Naive thymus-derived CD8-positive, alpha-beta T cell (primary cell): ENCODE measurements around the gene MED12. TPM values are rescaled to one million over a fixed set of nuclear protein-coding genes. Genes with fewer than 3 reads are reported as not detected.

Source experiments
- ATAC-seq, 2 donors: fragments of 150-1000 bp; cut with Tn5 transposase in 1 of 2; sonication (Bioruptor Pico), chemical (Tn5 transposase) in 1 of 2; 1 replicate in 1 of 2; 2 replicates in 1 of 2; pipeline ENCODE4 v1.10.0; 2021; ENCODE audit warnings: mild to moderate bottlenecking in 2 of 2, moderate library complexity in 2 of 2
- POLR2A ChIA-PET: fragments of 350-600 bp; sonication (Branson Sonifier 250); formaldehyde crosslinking; loops from one replicate; lab custom pipeline; 2021; ENCODE audit warnings: antibody characterized with exemption; lab: Charles Lee
- DNase-seq, 10 donors: peaks; one replicate each; pipeline versions ENCODE4 v3.0.0 to v3.0.0-alpha.2; 2020 to 2022
- H3K27ac Mint-ChIP-seq, 10 donors: one replicate each; pipeline ENCODE4 v1.8.0; 2020 to 2022; ENCODE audit warnings: mild to moderate bottlenecking in 10 of 10, mixed read lengths in 10 of 10, moderate library complexity in 4 of 10, inconsistent platforms in 1 of 10
- H3K27me3 Mint-ChIP-seq, 5 donors: one replicate each; pipeline ENCODE4 v1.8.0; 2021 to 2022; ENCODE audit warnings: mixed read lengths in 5 of 5
- H3K36me3 Mint-ChIP-seq, 3 donors: one replicate each; pipeline ENCODE4 v1.8.0; 2020 to 2022; ENCODE audit warnings: mixed read lengths in 3 of 3, mild to moderate bottlenecking in 2 of 3, inconsistent platforms in 1 of 3
- H3K4me1 Mint-ChIP-seq, 4 donors: one replicate each; pipeline ENCODE4 v1.8.0; 2021 to 2022; ENCODE audit warnings: mixed read lengths in 4 of 4
- H3K4me3 Mint-ChIP-seq, 10 donors: one replicate each; pipeline ENCODE4 v1.8.0; 2020 to 2022; ENCODE audit warnings: mild to moderate bottlenecking in 10 of 10, mixed read lengths in 10 of 10, moderate library complexity in 6 of 10, inconsistent platforms in 1 of 10
- H3K9me3 Mint-ChIP-seq, 9 donors: one replicate each; pipeline ENCODE4 v1.8.0; 2020 to 2022; ENCODE audit warnings: mixed read lengths in 9 of 9, mild to moderate bottlenecking in 3 of 9, inconsistent platforms in 1 of 9, moderate library complexity in 1 of 9
- polyA plus RNA-seq, 3 donors: library from polyadenylated mRNA; unstranded; fragments of 300-500 nt; fragmentation: Illumina TruSeq; gene quantifications; one replicate each; pipeline ENCODE4 v1.2.3, GENCODE V29; 2021
- total RNA-seq, 8 experiments: library from RNA in 2 of 8; stranded (reverse) in 2 of 8; gene quantifications; one replicate each; pipeline ENCODE4 v1.2.3 and lab custom pipeline; 2021 to 2026

MED12 gene
- total and polyA plus RNA-seq, 5 experiments from 2014 or later: 6.6 to 80.0 (median 17.0) TPM

DNA sequence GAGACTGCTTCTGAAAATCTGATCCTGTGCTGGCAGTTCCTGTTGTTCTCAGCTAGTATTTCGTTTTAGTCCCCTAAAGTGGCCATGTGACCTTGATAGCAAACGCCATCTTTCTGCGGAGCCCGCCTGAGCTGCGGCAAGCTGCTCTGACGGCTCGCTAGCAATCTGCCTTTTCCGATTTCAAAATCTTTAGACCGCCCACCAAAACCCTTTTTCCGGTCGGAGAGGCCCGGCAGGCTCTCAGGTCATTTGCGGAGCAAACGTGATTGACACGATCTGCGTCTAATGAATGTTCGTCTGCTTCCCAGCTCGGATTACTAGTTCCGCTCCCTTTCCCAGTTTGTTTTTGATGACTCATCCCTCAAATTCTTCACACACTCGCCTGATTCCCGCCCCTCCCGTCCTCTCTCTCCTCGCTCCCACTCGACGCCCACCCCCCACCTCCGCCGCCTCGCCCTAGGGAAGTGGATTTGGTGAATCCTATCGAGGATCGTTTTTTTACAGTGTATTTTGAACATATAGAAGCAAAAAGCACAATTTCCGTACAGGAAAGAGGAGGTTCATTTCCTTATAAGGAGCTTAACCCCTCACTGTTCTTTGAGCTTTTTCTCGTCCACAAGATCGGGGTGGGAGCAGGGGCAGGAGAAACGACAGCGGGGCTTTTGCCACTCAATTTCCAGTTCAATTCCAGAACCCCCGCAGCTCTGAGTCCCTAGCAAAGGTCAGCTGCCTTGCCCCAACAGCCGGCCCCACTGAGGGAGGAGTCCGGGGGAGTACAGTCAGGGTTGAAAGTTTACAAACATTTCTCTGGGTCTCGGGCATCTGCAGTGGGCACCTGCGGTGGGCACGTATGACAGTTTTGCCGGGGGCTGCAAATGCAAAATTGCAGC lies 63.8 kb downstream of the MED12 start:
- Mint-ChIP-seq H3K27ac (peak overlapping the region; percentile 90 to 100 (median 99)), H3K27me3 (no peaks in the 10 kb centered on the region), H3K4me3 (peak overlapping the region; percentile 88 to 98 (median 94)), H3K36me3 (peaks cover 0 to 3% (median 0%) of the 10 kb centered on the region in 3 donors), H3K4me1 (peaks cover 0 to 21% (median 14%) of the 10 kb centered on the region in 4 donors), H3K9me3 (no peaks in the 10 kb centered on the region)
- ATAC-seq: peak; percentile 94 to 95
- DNase-seq: peak; percentile 54 to 89 (median 80)
- POLR2A ChIA-PET: interaction anchor here (0.5 to 3.3 kb wide), 26 partner anchors 9 to 435 kb away, joined by 3 to 37 read pairs (median 4); partner anchors contain the start of genes FOXO4, IL2RG, MED12 and NONO

DNA sequence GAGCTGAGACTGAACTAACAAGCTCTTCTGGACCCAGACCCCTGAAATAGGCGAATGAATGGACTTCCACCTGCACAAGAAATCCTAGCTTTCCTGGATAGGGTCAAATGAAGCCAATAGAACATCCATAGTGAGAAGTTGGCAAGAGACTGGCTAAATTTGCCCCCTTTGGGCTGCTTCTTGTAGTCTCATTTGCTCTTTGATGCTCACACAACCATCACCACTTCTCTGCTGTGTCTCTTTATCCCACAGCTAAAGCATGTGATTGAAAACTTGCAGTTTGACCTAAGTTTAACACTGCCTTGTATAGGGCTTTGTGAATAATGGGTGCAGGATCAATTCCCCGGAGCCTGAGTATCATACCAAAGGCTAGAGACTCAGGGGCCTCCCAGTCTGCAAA lies 64.5 kb downstream of the MED12 start:
- Mint-ChIP-seq H3K9me3 (no peaks in the 10 kb centered on the region), H3K4me3 (peak overlapping the region; percentile 88 to 98 (median 94)), H3K36me3 (no peaks in the 10 kb centered on the region), H3K27me3 (no peaks in the 10 kb centered on the region), H3K4me1 (peaks cover 0 to 21% (median 14%) of the 10 kb centered on the region in 4 donors), H3K27ac (peak overlapping the region; percentile 90 to 100 (median 99))
- ATAC-seq: no peak
- POLR2A ChIA-PET: interaction anchor here (0.6 to 3.3 kb wide), 17 partner anchors 8 to 434 kb away, joined by 3 to 37 read pairs (median 6); partner anchors contain the start of genes FOXO4, IL2RG, MED12 and NONO
- no peak for DNase-seq

GRCh38 chrX:71183341-71183740 lies 64.9 kb downstream of the MED12 start:
- H3K9me3 Mint-ChIP-seq: no peaks in the 10 kb centered on the region
- POLR2A ChIA-PET: interaction anchor here (0.6 to 3.3 kb wide), 8 partner anchors 13 to 183 kb away, joined by 3 to 37 read pairs (median 18); partner anchors contain the start of genes IL2RG, NONO, TAF1 and ZMYM3
- H3K4me3 Mint-ChIP-seq: no peak overlapping the region
- H3K36me3 Mint-ChIP-seq: no peaks in the 10 kb centered on the region
- ATAC-seq (no peak), DNase-seq (no peak)
- peak overlapping the region in 3 of 10 donors; percentile 31 to 99 (median 99) for H3K27ac Mint-ChIP-seq
- no peaks in the 10 kb centered on the region for H3K27me3 Mint-ChIP-seq
- H3K4me1 Mint-ChIP-seq: peaks cover 0 to 21% (median 14%) of the 10 kb centered on the region in 4 donors

DNA sequence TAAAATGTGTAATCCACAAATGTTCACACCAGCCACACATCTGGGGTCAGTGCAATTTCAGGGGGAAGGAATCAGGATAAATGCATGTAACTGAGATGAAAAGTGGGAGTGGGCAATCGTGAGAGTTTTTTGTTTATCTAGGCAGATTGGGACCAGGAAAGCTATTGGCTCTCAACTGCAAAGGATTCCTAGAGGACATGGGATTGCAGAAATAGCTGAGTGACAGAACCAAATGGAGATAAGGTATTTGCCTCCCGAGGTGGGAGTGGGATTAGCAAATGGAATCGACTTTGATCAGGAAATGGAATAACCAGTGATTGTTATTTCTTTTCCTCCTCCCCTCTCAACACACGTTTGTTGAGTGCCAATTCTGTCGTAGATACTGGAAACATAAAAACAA lies 65.7 kb downstream of the MED12 start:
- Mint-ChIP-seq H3K27me3 (no peaks in the 10 kb centered on the region), H3K27ac (peak overlapping the region in 3 of 10 donors; percentile 15 to 80 (median 63)), H3K4me1 (peaks cover 0 to 18% (median 13%) of the 10 kb centered on the region in 4 donors), H3K36me3 (no peaks in the 10 kb centered on the region), H3K9me3 (no peaks in the 10 kb centered on the region), H3K4me3 (no peak overlapping the region)
- DNase-seq (no peak), ATAC-seq (no peak)
- POLR2A ChIA-PET: interaction anchor here (0.7 to 3.3 kb wide), 2 partner anchors 182 to 183 kb away, joined by 3 to 33 read pairs; partner anchors contain the start of gene TAF1

- ATAC-seq (no peak), DNase-seq (no peak)
- peak overlapping the region in 7 of 10 donors; percentile 15 to 86 (median 58) for H3K27ac Mint-ChIP-seq
- POLR2A ChIA-PET: interaction anchor here (0.7 kb wide), 1 partner anchor 182 kb away, joined by 3 read pairs; no protein-coding TSS in a partner anchor
- no peak overlapping the region for H3K4me3 Mint-ChIP-seq
- H3K36me3 Mint-ChIP-seq: no peaks in the 10 kb centered on the region
- H3K9me3 Mint-ChIP-seq: no peaks in the 10 kb centered on the region
- H3K4me1 Mint-ChIP-seq: peaks cover 0 to 16% (median 10%) of the 10 kb centered on the region in 4 donors
- no peaks in the 10 kb centered on the region for H3K27me3 Mint-ChIP-seq
Observed at GRCh38 chrX:71184803-71185495, 66.6 kb downstream of the MED12 start.

- ATAC-seq: no peak
- Mint-ChIP-seq H3K27ac (peak overlapping the region in 6 of 10 donors; percentile 0 to 72 (median 52)), H3K36me3 (peaks cover 0 to 8% (median 0%) of the 10 kb centered on the region in 3 donors), H3K4me3 (peak overlapping the region in 1 of 10 donors; percentile 16), H3K9me3 (no peaks in the 10 kb centered on the region), H3K27me3 (no peaks in the 10 kb centered on the region), H3K4me1 (peaks cover 10 to 33% (median 25%) of the 10 kb centered on the region in 4 donors)
- POLR2A ChIA-PET: interaction anchor here (1.0 kb wide), 2 partner anchors 9 to 133 kb away, joined by 3 to 4 read pairs; no protein-coding TSS in a partner anchor
- no peak for DNase-seq
Observed at GRCh38 chrX:71191248-71191647, 72.9 kb downstream of the MED12 start.

Other genes starting within 250 kb of the MED12 start
- not detected for gene TEX11, start 209.9 kb upstream of the MED12 start, total RNA-seq
- not detected for gene TEX11, start 209.9 kb upstream of the MED12 start, polyA plus RNA-seq
- gene SLC7A3, start 187.5 kb upstream of the MED12 start, total RNA-seq: under 1 TPM; 0.57 to 0.60 TPM
- 10 to 100 TPM in 1 of 3 donors, 1 to 10 TPM in 2; 2.0 to 18.7 (median 9.3) TPM for gene SLC7A3, start 187.5 kb upstream of the MED12 start, polyA plus RNA-seq
- 10 to 100 TPM; 27.9 to 29.8 TPM for gene SNX12, start 50.3 kb upstream of the MED12 start, total RNA-seq
- 1 to 10 TPM; 2.4 to 4.2 (median 3.7) TPM for gene SNX12, start 50.3 kb upstream of the MED12 start, polyA plus RNA-seq
- gene FOXO4, start 22.7 kb upstream of the MED12 start, total RNA-seq: 10 to 100 TPM; 26.6 to 33.7 TPM
- 1 to 10 TPM; 1.3 to 2.1 (median 1.7) TPM for gene FOXO4, start 22.7 kb upstream of the MED12 start, polyA plus RNA-seq
- 10 to 100 TPM; 39.6 to 40.4 TPM for gene CXorf65, start 11.9 kb upstream of the MED12 start, total RNA-seq
- gene CXorf65, start 11.9 kb upstream of the MED12 start, polyA plus RNA-seq: 1 to 10 TPM in 1 of 3 donors, not detected in 2; 4.4 TPM
- gene IL2RG, start 7.0 kb upstream of the MED12 start, total RNA-seq: 100 to 1,000 TPM; 286 to 301 TPM
- 100 to 1,000 TPM; 920 to 951 (median 948) TPM for gene IL2RG, start 7.0 kb upstream of the MED12 start, polyA plus RNA-seq
- gene NLGN3, start 26.2 kb downstream of the MED12 start, total RNA-seq: 1 to 10 TPM; 2.7 to 3.1 TPM
- under 1 TPM; 0.06 to 0.25 (median 0.14) TPM for gene NLGN3, start 26.2 kb downstream of the MED12 start, polyA plus RNA-seq
- not detected for gene GJB1, start 104.6 kb downstream of the MED12 start, total RNA-seq
- not detected for gene GJB1, start 104.6 kb downstream of the MED12 start, polyA plus RNA-seq
- 10 to 100 TPM; 35.3 to 36.0 TPM for gene ZMYM3, start 135.5 kb downstream of the MED12 start, total RNA-seq
- 1 to 10 TPM; 4.8 to 6.5 (median 5.0) TPM for gene ZMYM3, start 135.5 kb downstream of the MED12 start, polyA plus RNA-seq
- 100 to 1,000 TPM; 372 to 387 TPM for gene NONO, start 165.0 kb downstream of the MED12 start, total RNA-seq
- gene NONO, start 165.0 kb downstream of the MED12 start, polyA plus RNA-seq: 100 to 1,000 TPM; 177 to 199 (median 193) TPM
- gene ITGB1BP2, start 183.2 kb downstream of the MED12 start, total RNA-seq: 1 to 10 TPM; 5.8 to 6.7 TPM
- gene ITGB1BP2, start 183.2 kb downstream of the MED12 start, polyA plus RNA-seq: not detected
- 10 to 100 TPM; 82.0 to 84.7 TPM for gene TAF1, start 247.8 kb downstream of the MED12 start, total RNA-seq
- 10 to 100 TPM in 1 of 3 donors, 1 to 10 TPM in 2; 4.3 to 10.2 (median 9.9) TPM for gene TAF1, start 247.8 kb downstream of the MED12 start, polyA plus RNA-seq